GM23338 (cell line): ENCODE data around the gene WDR27. TPM values are rescaled to one million over a fixed set of nuclear protein-coding genes. Genes with fewer than 3 reads are reported as not detected.

Source experiments
- ATAC-seq: fragments of 200-7000 bp; cut with Tn5 transposase; 3 replicates; pipeline ENCODE4 v1.9.1; 2020
- DNase-seq: peaks from one replicate; pipeline ENCODE4 v3.0.0-alpha.2; 2015; ENCODE audit warnings: low spot score
- H2AFZ ChIP-seq: fragments of 200-600 bp; sonication (generic); 2 replicates; pipeline ENCODE4 v1.8.0; 2016; ENCODE audit warnings: antibody characterized with exemption, mild to moderate bottlenecking, moderate library complexity
- H3F3A ChIP-seq: fragments of 200-600 bp; sonication (generic); replicated peaks from 2 replicates; pipeline ENCODE4 v1.8.0; 2017; ENCODE audit warnings: antibody characterized with exemption, mixed run types, low read depth
- H3K27ac ChIP-seq: fragments of 200-600 bp; sonication (generic); 2 replicates; pipeline ENCODE4 v1.6.1; 2016; ENCODE audit warnings: low read depth
- H3K27me3 ChIP-seq: fragments of 200-600 bp; sonication (generic); 2 replicates; pipeline ENCODE4 v1.8.0; 2016; ENCODE audit warnings: mild to moderate bottlenecking, mixed run types, moderate library complexity; ENCODE audit not compliant: insufficient read depth
- H3K36me3 ChIP-seq: fragments of 200-600 bp; sonication (generic); 2 replicates; pipeline ENCODE4 v1.8.0; 2016; ENCODE audit warnings: mild to moderate bottlenecking; ENCODE audit not compliant: insufficient read depth
- H3K4me1 ChIP-seq: fragments of 200-600 bp; sonication (generic); 2 replicates; pipeline ENCODE4 v1.8.0; 2016; ENCODE audit warnings: mild to moderate bottlenecking, moderate library complexity; ENCODE audit not compliant: insufficient read depth
- H3K4me2 ChIP-seq: fragments of 200-600 bp; sonication (generic); 2 replicates; pipeline ENCODE4 v1.7.1; 2017; ENCODE audit warnings: mixed run types
- H3K4me3 ChIP-seq: fragments of 200-600 bp; sonication (generic); 2 replicates; pipeline ENCODE4 v1.6.1; 2016; ENCODE audit warnings: mixed run types
- H3K79me2 ChIP-seq: fragments of 200-600 bp; sonication (generic); replicated peaks from 2 replicates; pipeline ENCODE4 v1.8.0; 2017; ENCODE audit warnings: mild to moderate bottlenecking; ENCODE audit not compliant: insufficient read depth
- H3K9me2 ChIP-seq: fragments of 200-600 bp; sonication (generic); 2 replicates; pipeline ENCODE4 v1.8.0; 2017; ENCODE audit not compliant: insufficient read depth
- H4K20me1 ChIP-seq: fragments of 200-600 bp; sonication (generic); replicated peaks from 2 replicates; pipeline ENCODE4 v1.8.0; 2017; ENCODE audit warnings: mild to moderate bottlenecking; ENCODE audit not compliant: insufficient read depth
- H3K27ac Mint-ChIP-seq: 2 replicates; pipeline ENCODE4 v1.8.0; 2020; ENCODE audit warnings: inconsistent platforms, mild to moderate bottlenecking, moderate library complexity, mixed read lengths
- H3K27me3 Mint-ChIP-seq: 3 replicates; pipeline ENCODE4 v1.8.0; 2022; ENCODE audit warnings: low read depth, mild to moderate bottlenecking, moderate library complexity, mixed read lengths, inconsistent platforms; ENCODE audit not compliant: insufficient read depth, poor library complexity
- H3K36me3 Mint-ChIP-seq: 3 replicates; pipeline ENCODE4 v1.8.0; 2021; ENCODE audit warnings: low read depth, mild to moderate bottlenecking, inconsistent platforms, moderate library complexity, mixed read lengths
- H3K4me1 Mint-ChIP-seq: 3 replicates; pipeline ENCODE4 v1.8.0; 2020; ENCODE audit warnings: mild to moderate bottlenecking, inconsistent platforms, mixed read lengths
- H3K4me3 Mint-ChIP-seq: 3 replicates; pipeline ENCODE4 v1.8.0; 2021; ENCODE audit warnings: moderate library complexity, mild to moderate bottlenecking, inconsistent platforms, mixed read lengths
- H3K9me3 Mint-ChIP-seq: 3 replicates; pipeline ENCODE4 v1.8.0; 2020; ENCODE audit warnings: moderate library complexity, mild to moderate bottlenecking, inconsistent platforms, mixed read lengths
- CREB1 ChIP-seq: fragments of 250-450 bp; sonication (Bioruptor Pico); IDR thresholded peaks from 2 replicates; pipeline ENCODE4 v1.5.0; 2020; ENCODE audit warnings: low read depth, mild to moderate bottlenecking, moderate library complexity
- EZH2 ChIP-seq: fragments of 200-600 bp; sonication (generic); IDR thresholded peaks from one replicate; pipeline ENCODE4 v1.8.0; 2017; ENCODE audit warnings: antibody characterized with exemption, mild to moderate bottlenecking, low read depth; ENCODE audit not compliant: unreplicated experiment
- NANOG ChIP-seq: IDR thresholded peaks from 2 replicates; pipeline ENCODE4 v1.6.1; 2016; ENCODE audit warnings: antibody characterized with exemption, borderline replicate concordance
- REST ChIP-seq: IDR thresholded peaks from one replicate; pipeline ENCODE4 v1.6.1; 2018; ENCODE audit warnings: antibody characterized with exemption; ENCODE audit not compliant: unreplicated experiment
- STAT1 ChIP-seq: IDR thresholded peaks from one replicate; pipeline ENCODE4 v1.6.1; 2016; ENCODE audit warnings: antibody characterized with exemption; ENCODE audit not compliant: unreplicated experiment
- ZNF114 ChIP-seq: fragments of 250-450 bp; sonication (Bioruptor Pico); IDR thresholded peaks from 2 replicates; pipeline ENCODE4 v1.5.0; 2020; ENCODE audit warnings: mild to moderate bottlenecking, moderate library complexity
- ZNF331 ChIP-seq: fragments of 250-450 bp; sonication (Bioruptor Pico); IDR thresholded peaks from 2 replicates; pipeline ENCODE4 v1.5.0; 2020; ENCODE audit warnings: low read depth, mild to moderate bottlenecking, moderate library complexity
- polyA plus RNA-seq: library from polyadenylated mRNA; unstranded; fragments of >200 nt; fragmentation: Nextera tagmentation; extraction: Ambion mirVana; gene quantifications from 2 replicates; pipeline ENCODE4 v1.2.1, GENCODE V29; 2016
- total RNA-seq: library from RNA; depleted of rRNA; stranded (reverse); fragments of >200 nt; shearing (Covaris generic); gene quantifications from 2 replicates; pipeline ENCODE4 v1.2.3, GENCODE V29; 2014
- TF ChIP-seq, protein P1 (sequence below): fragments of 250-450 bp; sonication (Bioruptor Pico); IDR thresholded peaks from 2 replicates; pipeline ENCODE4 v1.5.0; 2020; ENCODE audit warnings: mild to moderate bottlenecking, moderate library complexity
- TF ChIP-seq, protein P2 (sequence below): IDR thresholded peaks from 2 replicates; pipeline ENCODE4 v1.6.1; 2016; ENCODE audit warnings: antibody characterized with exemption

WDR27 gene
- total and polyA plus RNA-seq, 2 experiments from 2014 or later: 55.3 to 80.4 TPM

DNA sequence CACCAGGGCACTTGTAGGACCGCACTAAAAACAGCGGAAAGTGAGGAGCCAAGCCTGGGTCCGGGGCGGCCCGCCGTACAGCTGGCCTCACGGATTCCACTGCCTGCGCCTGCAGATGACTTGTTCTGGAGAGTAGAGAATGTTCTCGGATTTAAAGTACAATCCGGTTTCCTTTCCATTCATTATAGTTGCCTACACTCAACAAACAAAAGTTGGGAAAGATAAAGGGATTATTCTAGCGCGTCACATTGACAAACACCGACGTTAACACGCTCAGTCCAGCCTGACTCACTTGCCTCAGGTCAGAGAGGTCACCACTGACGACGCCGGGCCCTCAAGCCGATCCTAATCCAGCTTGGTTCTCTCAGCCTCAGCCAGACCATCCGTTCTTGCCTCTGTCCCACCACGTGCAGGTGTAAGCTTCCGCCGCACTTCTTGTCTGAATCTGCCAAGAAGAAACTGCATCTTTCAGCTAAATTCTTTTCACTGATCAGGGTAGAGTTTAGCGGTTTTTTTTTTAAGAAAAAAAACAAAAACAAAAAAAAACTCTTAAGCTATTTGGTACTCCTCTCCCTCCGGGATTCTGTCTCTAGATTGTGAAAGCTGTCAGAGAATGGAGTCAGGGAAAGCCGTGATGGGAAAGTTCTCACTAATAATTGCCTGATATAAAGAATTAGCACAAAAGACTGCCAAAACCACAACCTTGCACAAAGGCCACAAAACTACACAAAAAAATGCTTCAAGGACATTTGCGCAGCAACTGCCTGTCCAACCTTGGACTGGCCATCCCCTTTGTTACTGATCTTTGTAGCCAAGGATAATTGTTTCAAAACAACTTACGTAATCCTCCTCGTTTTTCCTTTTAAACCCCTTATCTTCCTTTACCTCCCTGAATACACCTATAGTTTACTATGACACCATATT lies 23.6 kb upstream of the WDR27 start:
- H3K79me2 ChIP-seq: peaks cover 30% of the 10 kb centered on the region
- peaks cover 42% of the 10 kb centered on the region for H3K4me1 Mint-ChIP-seq
- H3K27me3 ChIP-seq: peaks cover 11% of the 10 kb centered on the region
- peak overlapping the region; percentile 92 for H3K4me2 ChIP-seq
- no peaks in the 10 kb centered on the region; the same call in 1 of the 2 replicates for H3F3A ChIP-seq
- no peaks in the 10 kb centered on the region for H3K9me3 Mint-ChIP-seq
- H3K9me2 ChIP-seq: no peaks in the 10 kb centered on the region
- H3K4me1 ChIP-seq: peaks cover 26% of the 10 kb centered on the region
- H2AFZ ChIP-seq: peak overlapping the region; percentile 75
- peaks cover 4% of the 10 kb centered on the region; the same call in 1 of the 3 replicates for H3K36me3 Mint-ChIP-seq
- H4K20me1 ChIP-seq: peaks cover 24% of the 10 kb centered on the region
- H3K36me3 ChIP-seq: no peaks in the 10 kb centered on the region
- DNase-seq (peak; percentile 65), ATAC-seq (peak; percentile 66)
- peak overlapping the region; percentile 78; the same call in 1 of the 2 replicates for H3K27ac ChIP-seq
- H3K27me3 Mint-ChIP-seq: peaks cover 13% of the 10 kb centered on the region
- peak overlapping the region; percentile 96 for H3K27ac Mint-ChIP-seq
- peak overlapping the region; percentile 90 for H3K4me3 Mint-ChIP-seq
- H3K4me3 ChIP-seq: peak overlapping the region; percentile 80
- TF ChIP-seq ZNF331 (CRISPR knock-in tag) (no peak), ZNF114 (no peak), STAT1 (no peak), CREB1 (CRISPR knock-in tag) (no peak; the same call in 1 of the 2 replicates), EZH2 (no peak), NANOG (no peak), REST (no peak)
- TF ChIP-seq, protein P1, sequence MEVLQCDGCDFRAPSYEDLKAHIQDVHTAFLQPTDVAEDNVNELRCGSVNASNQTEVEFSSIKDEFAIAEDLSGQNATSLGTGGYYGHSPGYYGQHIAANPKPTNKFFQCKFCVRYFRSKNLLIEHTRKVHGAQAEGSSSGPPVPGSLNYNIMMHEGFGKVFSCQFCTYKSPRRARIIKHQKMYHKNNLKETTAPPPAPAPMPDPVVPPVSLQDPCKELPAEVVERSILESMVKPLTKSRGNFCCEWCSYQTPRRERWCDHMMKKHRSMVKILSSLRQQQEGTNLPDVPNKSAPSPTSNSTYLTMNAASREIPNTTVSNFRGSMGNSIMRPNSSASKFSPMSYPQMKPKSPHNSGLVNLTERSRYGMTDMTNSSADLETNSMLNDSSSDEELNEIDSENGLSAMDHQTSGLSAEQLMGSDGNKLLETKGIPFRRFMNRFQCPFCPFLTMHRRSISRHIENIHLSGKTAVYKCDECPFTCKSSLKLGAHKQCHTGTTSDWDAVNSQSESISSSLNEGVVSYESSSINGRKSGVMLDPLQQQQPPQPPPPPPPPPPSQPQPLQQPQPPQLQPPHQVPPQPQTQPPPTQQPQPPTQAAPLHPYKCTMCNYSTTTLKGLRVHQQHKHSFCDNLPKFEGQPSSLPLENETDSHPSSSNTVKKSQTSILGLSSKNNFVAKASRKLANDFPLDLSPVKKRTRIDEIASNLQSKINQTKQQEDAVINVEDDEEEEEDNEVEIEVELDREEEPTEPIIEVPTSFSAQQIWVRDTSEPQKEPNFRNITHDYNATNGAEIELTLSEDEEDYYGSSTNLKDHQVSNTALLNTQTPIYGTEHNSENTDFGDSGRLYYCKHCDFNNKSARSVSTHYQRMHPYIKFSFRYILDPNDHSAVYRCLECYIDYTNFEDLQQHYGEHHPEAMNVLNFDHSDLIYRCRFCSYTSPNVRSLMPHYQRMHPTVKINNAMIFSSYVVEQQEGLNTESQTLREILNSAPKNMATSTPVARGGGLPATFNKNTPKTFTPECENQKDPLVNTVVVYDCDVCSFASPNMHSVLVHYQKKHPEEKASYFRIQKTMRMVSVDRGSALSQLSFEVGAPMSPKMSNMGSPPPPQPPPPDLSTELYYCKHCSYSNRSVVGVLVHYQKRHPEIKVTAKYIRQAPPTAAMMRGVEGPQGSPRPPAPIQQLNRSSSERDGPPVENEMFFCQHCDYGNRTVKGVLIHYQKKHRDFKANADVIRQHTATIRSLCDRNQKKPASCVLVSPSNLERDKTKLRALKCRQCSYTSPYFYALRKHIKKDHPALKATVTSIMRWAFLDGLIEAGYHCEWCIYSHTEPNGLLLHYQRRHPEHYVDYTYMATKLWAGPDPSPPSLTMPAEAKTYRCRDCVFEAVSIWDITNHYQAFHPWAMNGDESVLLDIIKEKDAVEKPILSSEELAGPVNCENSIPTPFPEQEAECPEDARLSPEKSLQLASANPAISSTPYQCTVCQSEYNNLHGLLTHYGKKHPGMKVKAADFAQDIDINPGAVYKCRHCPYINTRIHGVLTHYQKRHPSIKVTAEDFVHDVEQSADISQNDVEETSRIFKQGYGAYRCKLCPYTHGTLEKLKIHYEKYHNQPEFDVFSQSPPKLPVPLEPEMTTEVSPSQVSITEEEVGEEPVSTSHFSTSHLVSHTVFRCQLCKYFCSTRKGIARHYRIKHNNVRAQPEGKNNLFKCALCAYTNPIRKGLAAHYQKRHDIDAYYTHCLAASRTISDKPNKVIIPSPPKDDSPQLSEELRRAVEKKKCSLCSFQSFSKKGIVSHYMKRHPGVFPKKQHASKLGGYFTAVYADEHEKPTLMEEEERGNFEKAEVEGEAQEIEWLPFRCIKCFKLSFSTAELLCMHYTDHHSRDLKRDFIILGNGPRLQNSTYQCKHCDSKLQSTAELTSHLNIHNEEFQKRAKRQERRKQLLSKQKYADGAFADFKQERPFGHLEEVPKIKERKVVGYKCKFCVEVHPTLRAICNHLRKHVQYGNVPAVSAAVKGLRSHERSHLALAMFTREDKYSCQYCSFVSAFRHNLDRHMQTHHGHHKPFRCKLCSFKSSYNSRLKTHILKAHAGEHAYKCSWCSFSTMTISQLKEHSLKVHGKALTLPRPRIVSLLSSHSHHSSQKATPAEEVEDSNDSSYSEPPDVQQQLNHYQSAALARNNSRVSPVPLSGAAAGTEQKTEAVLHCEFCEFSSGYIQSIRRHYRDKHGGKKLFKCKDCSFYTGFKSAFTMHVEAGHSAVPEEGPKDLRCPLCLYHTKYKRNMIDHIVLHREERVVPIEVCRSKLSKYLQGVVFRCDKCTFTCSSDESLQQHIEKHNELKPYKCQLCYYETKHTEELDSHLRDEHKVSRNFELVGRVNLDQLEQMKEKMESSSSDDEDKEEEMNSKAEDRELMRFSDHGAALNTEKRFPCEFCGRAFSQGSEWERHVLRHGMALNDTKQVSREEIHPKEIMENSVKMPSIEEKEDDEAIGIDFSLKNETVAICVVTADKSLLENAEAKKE (CRISPR knock-in tag): no peak
- TF ChIP-seq, protein P2, sequence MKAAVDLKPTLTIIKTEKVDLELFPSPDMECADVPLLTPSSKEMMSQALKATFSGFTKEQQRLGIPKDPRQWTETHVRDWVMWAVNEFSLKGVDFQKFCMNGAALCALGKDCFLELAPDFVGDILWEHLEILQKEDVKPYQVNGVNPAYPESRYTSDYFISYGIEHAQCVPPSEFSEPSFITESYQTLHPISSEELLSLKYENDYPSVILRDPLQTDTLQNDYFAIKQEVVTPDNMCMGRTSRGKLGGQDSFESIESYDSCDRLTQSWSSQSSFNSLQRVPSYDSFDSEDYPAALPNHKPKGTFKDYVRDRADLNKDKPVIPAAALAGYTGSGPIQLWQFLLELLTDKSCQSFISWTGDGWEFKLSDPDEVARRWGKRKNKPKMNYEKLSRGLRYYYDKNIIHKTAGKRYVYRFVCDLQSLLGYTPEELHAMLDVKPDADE: no peak
